ENCODE results near the gene CCL5.

DNA sequence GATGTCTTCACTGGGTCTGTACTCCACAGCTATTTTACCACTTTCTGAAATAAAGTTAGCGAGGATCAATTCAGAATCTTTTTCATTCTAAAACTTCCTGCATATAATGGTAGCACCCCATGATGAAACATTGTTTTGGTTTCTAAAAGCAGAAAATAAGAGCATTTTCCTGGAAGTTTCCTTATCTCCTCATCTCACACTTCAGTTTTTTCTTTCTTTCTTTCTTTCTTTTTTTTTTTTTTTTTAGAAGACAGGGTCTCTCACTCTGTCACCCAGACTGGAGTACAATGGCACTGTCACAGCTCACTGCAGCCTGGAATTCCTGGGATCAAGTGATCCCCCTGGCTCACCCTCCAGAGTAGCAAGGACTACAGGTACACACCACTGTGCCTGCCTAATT is 40.1 kb upstream of the CCL5 start:
- TF ChIP-seq POLR2A (IDR thresholded peaks at IDR 0.05) (no peak), CTCF (IDR thresholded peaks at IDR 0.05 in 8 of 11, conservative IDR thresholded peaks at IDR 0.05 in 3 of 11) (no peak)
